SK-N-MC (cell line): Measurements from ENCODE around the gene DDX1.

Experiments
- DNase-seq: peaks from one replicate; pipeline ENCODE4 v3.0.0-alpha.2; 2011; ENCODE audit warnings: low read depth, low spot score
- H3K27ac ChIP-seq: fragments of 200-600 bp; sonication (generic); 2 replicates; pipeline ENCODE4 v1.5.1; 2016; ENCODE audit warnings: mixed run types
- H3K36me3 ChIP-seq: fragments of 200-600 bp; sonication (generic); 2 replicates; pipeline ENCODE4 v1.6.1; 2017; ENCODE audit warnings: antibody characterized with exemption, low read length, mixed read lengths; ENCODE audit not compliant: insufficient read depth
- H3K4me3 ChIP-seq: fragments of 200-600 bp; sonication (generic); 2 replicates; pipeline ENCODE4 v1.5.1; 2016
- H3K9ac ChIP-seq: fragments of 200-600 bp; sonication (generic); 2 replicates; pipeline ENCODE4 v1.8.0; 2017; ENCODE audit warnings: mixed run types, mixed read lengths; ENCODE audit not compliant: insufficient read length
- H3K9me3 ChIP-seq: fragments of 200-600 bp; sonication (generic); 2 replicates; pipeline ENCODE4 v1.6.1; 2017; ENCODE audit warnings: low read depth, mild to moderate bottlenecking, antibody characterized with exemption, low read length, moderate library complexity, mixed read lengths
- EZH2 ChIP-seq: fragments of 200-600 bp; sonication (generic); IDR thresholded peaks from one replicate; pipeline ENCODE4 v1.6.1; 2017; ENCODE audit warnings: antibody characterized with exemption
- FOXP2 ChIP-seq: optimal IDR thresholded peaks from 2 replicates; pipeline ENCODE3; 2011; ENCODE audit warnings: mild to moderate bottlenecking, moderate library complexity; ENCODE audit not compliant: insufficient read depth; ENCODE audit errors: extremely low read length, control extremely low read depth
- POLR2AphosphoS5 ChIP-seq: IDR thresholded peaks from 2 replicates; pipeline ENCODE4 v1.6.1; 2012; ENCODE audit warnings: mild to moderate bottlenecking, low read depth, low read length, borderline replicate concordance

DDX1 gene

DNA sequence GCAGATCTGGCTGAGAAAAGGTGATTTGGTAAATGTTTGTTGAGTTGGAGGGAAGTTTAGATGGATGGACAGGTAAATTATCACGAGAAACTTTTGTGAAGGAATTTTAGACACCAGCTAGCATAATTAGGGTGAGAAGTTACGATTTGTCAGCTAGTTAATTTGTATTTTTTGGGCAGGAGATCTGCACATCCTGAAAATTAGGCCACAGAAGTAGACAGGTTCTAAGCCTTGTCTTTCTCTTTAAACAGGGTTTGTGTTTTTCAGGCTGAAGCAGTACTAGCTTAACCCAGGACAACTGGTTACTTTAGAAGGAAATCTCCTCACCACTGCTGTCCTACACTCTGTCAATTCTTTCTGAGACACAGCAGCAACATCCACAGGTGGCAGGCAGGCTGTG, 49.1 kb downstream of the DDX1 start:
- Histone ChIP-seq H3K27ac (no peak overlapping the region), H3K36me3 (peaks cover 12% of the 10 kb centered on the region), H3K9me3 (no peaks in the 10 kb centered on the region), H3K4me3 (no peak overlapping the region), H3K9ac (no peak overlapping the region)
- DNase-seq: no peak
- no peak for TF ChIP-seq FOXP2
- no peak for TF ChIP-seq POLR2AphosphoS5
- no peak for TF ChIP-seq EZH2

DNA sequence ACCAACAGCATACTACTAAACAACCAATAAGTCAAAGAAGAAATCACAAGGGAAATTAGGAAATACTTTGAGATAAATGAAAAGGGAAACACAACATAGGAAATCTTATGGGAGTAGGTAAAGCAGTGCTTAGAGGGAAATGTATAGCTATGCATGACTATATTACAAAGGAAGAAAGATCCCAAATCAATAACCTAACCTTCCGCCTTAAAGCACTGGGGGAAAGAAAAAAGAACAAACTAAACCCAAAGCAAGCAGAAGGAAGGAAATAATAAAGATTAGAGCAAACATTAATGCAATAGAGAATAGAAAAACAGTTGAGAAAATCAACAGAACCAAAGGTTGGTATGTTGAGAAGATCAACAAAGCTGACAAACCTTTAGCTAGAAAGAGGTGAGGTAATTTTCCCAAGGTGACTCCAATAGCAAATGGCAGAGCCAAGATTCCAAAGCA, 49.9 kb downstream of the DDX1 start:
- no peaks in the 10 kb centered on the region for H3K9me3 ChIP-seq
- TF ChIP-seq EZH2: no peak
- no peak for TF ChIP-seq FOXP2
- TF ChIP-seq POLR2AphosphoS5: no peak
- no peak overlapping the region for H3K27ac ChIP-seq
- H3K36me3 ChIP-seq: peaks cover 11% of the 10 kb centered on the region
- no peak overlapping the region for H3K9ac ChIP-seq
- no peak for DNase-seq
- H3K4me3 ChIP-seq: no peak overlapping the region

DNA sequence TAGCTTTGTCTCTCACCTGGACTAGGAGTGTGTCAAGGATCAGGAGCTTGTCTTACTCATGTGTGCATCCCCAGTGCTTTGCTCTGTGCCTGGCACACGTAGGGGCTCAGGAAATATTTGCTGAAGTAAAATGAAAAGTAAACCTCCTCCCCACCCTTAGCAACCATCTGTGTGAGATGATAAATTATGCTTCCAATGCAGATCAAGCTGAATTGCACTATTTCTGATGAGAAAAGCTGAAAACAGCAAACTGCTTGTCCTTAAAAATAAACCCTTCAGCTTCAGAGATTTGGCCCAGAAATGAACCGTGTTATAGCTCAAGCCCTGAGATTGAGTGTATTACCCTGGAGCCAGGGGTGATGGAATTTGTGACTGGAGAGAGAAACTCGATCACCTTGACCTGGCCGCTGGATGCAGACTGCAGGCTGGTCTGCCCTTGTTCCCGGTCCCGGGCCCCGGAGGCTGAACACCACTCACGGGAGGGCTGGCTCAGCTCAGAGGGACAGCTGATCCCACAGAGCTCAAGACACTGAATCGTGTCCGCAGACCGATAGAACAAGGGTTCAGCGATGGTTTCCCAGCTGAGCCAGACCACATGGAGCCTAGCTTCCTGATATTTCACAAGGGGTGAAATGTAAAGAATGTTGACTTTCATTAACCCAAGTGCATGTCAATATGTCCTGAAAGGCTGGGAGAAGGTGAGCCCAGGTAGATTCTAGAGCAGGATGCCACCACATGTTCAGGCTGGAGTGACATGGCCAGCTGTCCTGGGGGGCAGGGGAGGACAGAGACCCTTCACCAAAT, 50.5 kb downstream of the DDX1 start:
- TF ChIP-seq FOXP2 (no peak), EZH2 (no peak), POLR2AphosphoS5 (no peak)
- no peak overlapping the region for H3K27ac ChIP-seq
- H3K9ac ChIP-seq: no peak overlapping the region
- no peaks in the 10 kb centered on the region for H3K9me3 ChIP-seq
- no peak overlapping the region for H3K4me3 ChIP-seq
- no peak for DNase-seq
- peaks cover 11% of the 10 kb centered on the region for H3K36me3 ChIP-seq

DNA sequence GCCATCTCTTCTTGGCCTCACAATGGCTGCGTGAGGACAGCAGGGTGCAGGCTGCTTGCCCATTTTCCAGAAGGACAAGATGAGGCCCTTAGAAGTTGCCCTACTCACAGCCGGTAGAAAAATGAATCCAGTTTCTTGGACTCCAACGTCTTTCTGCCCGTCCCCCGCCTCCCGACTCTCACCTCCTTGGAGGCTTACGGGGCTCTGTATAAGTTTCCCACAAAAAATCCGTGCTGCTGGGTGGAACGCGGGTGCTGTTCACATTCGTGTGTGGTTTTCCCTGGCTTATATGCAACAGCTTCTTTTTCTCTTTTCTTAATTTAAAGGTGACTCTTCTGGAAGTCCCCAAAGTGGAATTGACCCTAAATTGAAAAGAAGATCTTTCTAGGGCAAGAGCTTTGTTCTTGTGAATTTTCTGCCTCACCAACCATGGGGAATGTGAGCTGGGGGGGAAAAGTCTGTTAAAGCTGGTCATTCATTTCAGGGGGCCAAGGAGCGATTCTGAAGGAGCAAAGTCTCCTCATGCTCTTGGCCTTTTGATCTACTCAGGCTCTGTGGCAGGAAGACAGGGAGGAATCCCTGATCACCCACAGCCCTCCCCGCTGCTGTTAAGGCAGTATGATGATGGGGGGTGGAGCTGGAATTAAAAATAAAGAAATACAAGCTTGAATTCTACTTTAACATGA, 51.3 kb downstream of the DDX1 start:
- H3K36me3 ChIP-seq: peaks cover 11% of the 10 kb centered on the region
- H3K9me3 ChIP-seq: no peaks in the 10 kb centered on the region
- no peak for DNase-seq
- no peak overlapping the region for H3K4me3 ChIP-seq
- no peak overlapping the region; the same call in 1 of the 2 replicates for H3K27ac ChIP-seq
- no peak for TF ChIP-seq FOXP2
- no peak for TF ChIP-seq POLR2AphosphoS5
- no peak for TF ChIP-seq EZH2
- H3K9ac ChIP-seq: no peak overlapping the region

DNA sequence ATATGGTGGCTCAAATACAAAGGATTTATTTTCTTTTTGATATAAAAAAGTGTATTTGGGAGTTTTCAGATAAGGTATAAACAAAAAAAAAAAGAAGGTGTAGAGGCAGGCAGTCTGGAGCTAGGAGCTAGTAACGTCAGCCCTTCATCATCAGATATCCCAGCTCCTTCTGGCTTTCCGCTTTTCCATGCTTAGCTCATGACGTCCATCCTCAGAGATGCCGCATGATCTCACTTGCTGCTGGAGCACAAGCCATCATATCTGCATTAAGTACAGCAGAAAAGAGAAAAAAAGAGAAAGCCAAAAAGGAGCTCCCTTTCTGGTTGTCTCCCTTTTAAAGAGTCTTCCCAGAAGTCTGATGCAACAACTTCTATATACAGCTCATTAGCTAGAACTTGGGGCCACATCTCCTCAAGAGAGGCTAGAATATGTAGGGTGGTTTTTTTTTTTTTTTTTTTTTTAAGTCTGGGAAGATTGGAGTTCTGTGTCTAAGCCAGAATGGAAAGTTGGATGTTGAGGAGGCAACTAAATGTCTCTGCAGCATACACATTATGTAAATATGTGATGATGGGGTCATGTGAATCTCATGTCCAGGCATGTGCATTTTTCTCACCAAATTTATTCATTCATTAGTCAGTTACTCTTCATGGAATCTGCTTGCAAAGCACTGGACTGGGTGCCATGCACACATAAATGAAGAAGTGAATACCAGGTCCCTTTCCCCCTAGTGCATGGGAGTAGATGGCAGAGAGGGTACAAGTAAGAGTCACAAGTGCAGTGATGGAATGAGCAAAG, 52.3 kb downstream of the DDX1 start:
- TF ChIP-seq EZH2 (no peak), FOXP2 (no peak), POLR2AphosphoS5 (no peak)
- peaks cover 11% of the 10 kb centered on the region for H3K36me3 ChIP-seq
- no peaks in the 10 kb centered on the region for H3K9me3 ChIP-seq
- H3K9ac ChIP-seq: no peak overlapping the region
- DNase-seq: no peak
- H3K27ac ChIP-seq: peak overlapping the region; percentile 43; the same call in 1 of the 2 replicates
- no peak overlapping the region for H3K4me3 ChIP-seq

DNA sequence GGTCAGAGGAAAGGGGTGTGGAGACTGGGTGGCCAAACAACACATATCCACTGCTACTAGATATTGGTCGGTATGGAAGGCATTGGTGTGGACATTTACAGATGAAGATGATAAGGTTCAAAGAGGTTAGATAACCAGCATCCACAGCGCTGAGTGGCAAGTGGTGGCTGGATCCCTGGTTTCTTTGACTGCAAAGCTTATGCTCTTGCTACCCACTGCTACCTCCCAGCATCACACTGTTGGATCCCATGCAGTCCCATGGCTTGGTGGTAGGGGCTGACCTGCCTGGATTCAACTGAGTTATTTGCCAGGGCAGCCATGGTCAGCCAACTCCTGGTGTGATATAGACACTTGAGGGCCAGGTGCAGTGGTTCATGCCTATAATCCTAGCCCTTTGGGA, 53.6 kb downstream of the DDX1 start:
- DNase-seq: no peak
- TF ChIP-seq POLR2AphosphoS5 (no peak), EZH2 (no peak), FOXP2 (no peak)
- Histone ChIP-seq H3K9me3 (no peaks in the 10 kb centered on the region), H3K27ac (no peak overlapping the region), H3K36me3 (peaks cover 11% of the 10 kb centered on the region), H3K9ac (no peak overlapping the region), H3K4me3 (no peak overlapping the region)

DNA sequence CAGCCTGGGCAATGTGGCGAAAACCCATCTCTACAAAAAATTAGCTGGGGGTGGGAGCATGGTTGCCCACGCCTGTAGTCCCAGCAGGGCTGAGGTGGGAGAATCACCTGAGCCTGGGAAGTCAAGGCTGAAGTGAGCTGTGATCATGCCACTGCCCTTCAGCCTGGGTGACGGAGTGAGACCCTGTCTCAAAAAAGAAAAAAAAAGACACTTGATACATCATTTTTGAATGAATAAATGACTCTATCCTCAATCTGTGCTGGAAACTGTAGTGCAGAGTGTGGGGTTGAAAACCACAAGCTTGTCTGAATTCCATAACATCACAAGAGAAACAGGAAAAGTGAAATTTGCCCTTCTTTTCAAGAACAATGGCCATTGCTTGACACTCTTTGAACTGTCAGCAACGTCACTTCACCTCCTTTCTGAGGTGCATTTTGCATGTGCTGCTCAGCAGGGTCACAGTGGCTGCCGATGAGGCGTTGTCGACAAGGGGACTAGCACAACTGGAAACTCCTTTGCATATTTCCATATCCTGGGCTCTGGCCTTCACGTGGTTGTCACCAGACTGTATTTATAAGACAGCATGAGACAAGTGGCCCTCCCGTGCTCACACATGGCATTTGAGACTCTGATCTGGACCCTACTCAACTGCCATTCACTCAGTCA, 54.2 kb downstream of the DDX1 start:
- Histone ChIP-seq H3K36me3 (peaks cover 8% of the 10 kb centered on the region), H3K27ac (no peak overlapping the region), H3K9me3 (no peaks in the 10 kb centered on the region), H3K4me3 (no peak overlapping the region), H3K9ac (no peak overlapping the region)
- no peak for DNase-seq
- TF ChIP-seq POLR2AphosphoS5 (no peak), EZH2 (no peak), FOXP2 (no peak)
